ENCODE measurements around the gene SNAPC3. TPM values are rescaled to one million over a fixed set of nuclear protein-coding genes. Genes with fewer than 3 reads are reported as not detected.
A peak's percentile ranks its signal among the peaks of the same experiment; 100 is the strongest.

Gene SNAPC3
- total and polyA plus RNA-seq, 7 experiments from 2014 or later: 10.1 to 44.4 (median 13.9) TPM

DNA sequence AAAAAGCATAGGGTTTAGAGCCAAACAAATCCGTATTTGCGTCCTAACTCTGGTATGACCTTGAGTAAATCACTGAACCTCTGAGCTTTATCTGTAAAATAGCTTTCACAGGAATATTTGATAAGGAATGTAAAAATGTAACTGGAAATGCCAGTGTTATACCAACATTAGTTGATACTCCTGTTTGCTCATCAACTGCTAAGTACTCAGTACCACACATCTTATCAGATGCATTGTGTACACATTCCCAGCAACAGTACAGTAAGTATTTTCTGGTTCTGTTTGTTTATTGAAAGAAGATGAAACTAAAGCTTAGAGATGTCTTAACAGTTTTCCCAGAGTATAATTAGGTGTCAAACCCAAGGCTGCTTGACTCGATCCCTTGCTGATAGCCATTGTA is 21.5 kb downstream of the SNAPC3 start:
- Mint-ChIP-seq H3K9me3 (peaks cover 0 to 5% (median 0%) of the 10 kb centered on the region in 11 donors), H3K27ac (peak overlapping the region in 2 of 9 donors; percentile 7 to 9), H3K36me3 (peaks cover 13 to 67% (median 52%) of the 10 kb centered on the region in 5 donors), H3K4me1 (peaks cover 2 to 21% (median 11%) of the 10 kb centered on the region in 7 donors), H3K27me3 (no peaks in the 10 kb centered on the region), H3K4me3 (no peak overlapping the region)
- DNase-seq (no peak), ATAC-seq (no peak)
- ChIA-PET POLR2A (no interaction called here), CTCF (no interaction called here)
- Histone ChIP-seq H3K27me3 (ENCODE audit: control insufficient read depth in 2 of 2, insufficient read depth in 2 of 2, low read length in 2 of 2) (no peaks in the 10 kb centered on the region), H3K4me3 (ENCODE audit: low read length) (no peak overlapping the region), H3K36me3 (ENCODE audit: control insufficient read depth in 2 of 3, insufficient read depth in 3 of 3, low read length in 3 of 3) (peaks cover 11 to 70% (median 21%) of the 10 kb centered on the region in 3 experiments), H3K27ac (ENCODE audit: low read depth, low read length) (no peak overlapping the region), H3K4me1 (ENCODE audit: control insufficient read depth in 2 of 2, insufficient read depth in 2 of 2, low read length in 2 of 2) (no peaks in the 10 kb centered on the region), H3K9me3 (ENCODE audit: control insufficient read depth in 2 of 3, low read length in 3 of 3) (no peaks in the 10 kb centered on the region)
- intact Hi-C loops (cut with micrococcal nuclease): no loop called here

DNA sequence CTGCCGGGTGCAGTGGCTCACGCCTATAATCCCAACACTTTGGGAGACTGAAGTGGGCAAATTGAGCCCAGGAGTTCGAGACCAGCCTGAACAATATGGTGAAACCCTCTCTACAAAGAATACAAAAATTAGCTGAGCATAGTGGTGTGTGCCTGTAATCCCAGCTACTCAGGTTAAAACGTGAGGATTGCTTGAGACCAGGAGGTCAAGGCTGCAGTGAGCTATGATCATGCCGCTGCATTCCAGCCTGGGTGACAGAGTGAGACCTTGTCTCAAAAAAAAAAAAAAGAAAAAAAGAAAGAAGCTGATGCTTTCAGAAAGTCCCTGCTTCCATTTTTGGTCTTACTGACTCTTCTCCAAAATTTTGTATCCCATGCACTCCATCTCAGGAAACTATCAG is 31.3 kb downstream of the SNAPC3 start:
- Mint-ChIP-seq H3K27ac (peak overlapping the region in 3 of 9 donors; percentile 42 to 69 (median 54)), H3K4me1 (peaks cover 0 to 5% (median 0%) of the 10 kb centered on the region in 7 donors), H3K27me3 (no peaks in the 10 kb centered on the region), H3K9me3 (no peaks in the 10 kb centered on the region), H3K4me3 (no peak overlapping the region), H3K36me3 (peaks cover 3 to 30% (median 22%) of the 10 kb centered on the region in 5 donors)
- ATAC-seq (no peak), DNase-seq (no peak)
- ChIA-PET POLR2A (interaction anchor here (1.7 kb wide), 1 partner anchor 58 kb away, joined by 5 read pairs; no protein-coding TSS in a partner anchor), CTCF (no interaction called here)
- H3K4me3 ChIP-seq (ENCODE audit: low read length): no peak overlapping the region
- H3K4me1 ChIP-seq (ENCODE audit: control insufficient read depth in 2 of 2, insufficient read depth in 2 of 2, low read length in 2 of 2): no peaks in the 10 kb centered on the region
- no peak overlapping the region for H3K27ac ChIP-seq (ENCODE audit: low read depth, low read length)
- intact Hi-C loops (cut with micrococcal nuclease): no loop called here
- peaks cover 4 to 55% (median 11%) of the 10 kb centered on the region in 3 experiments for H3K36me3 ChIP-seq (ENCODE audit: control insufficient read depth in 2 of 3, insufficient read depth in 3 of 3, low read length in 3 of 3)
- H3K9me3 ChIP-seq (ENCODE audit: control insufficient read depth in 2 of 3, low read length in 3 of 3): no peaks in the 10 kb centered on the region
- no peaks in the 10 kb centered on the region for H3K27me3 ChIP-seq (ENCODE audit: control insufficient read depth in 2 of 2, insufficient read depth in 2 of 2, low read length in 2 of 2)

DNA sequence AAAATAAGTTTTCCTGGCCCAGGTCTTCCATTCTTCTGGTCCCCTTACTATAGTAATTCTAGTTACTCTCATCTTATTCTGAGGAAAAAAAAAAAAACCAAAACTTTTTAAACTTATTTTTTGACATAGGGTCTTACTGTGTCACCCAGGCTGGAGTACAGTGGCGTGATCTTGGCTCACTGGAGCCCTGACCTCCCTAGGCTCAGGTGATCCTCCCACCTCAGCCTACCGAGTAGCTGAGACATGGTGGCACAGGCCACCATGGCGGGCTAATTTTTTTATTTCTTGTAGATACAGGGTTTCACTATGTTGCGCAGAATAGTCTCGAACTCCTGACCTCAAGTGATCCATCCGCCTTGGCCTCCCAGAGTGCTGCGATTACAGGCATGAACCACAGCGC is 38.4 kb downstream of the SNAPC3 start:
- peaks cover 9 to 65% (median 20%) of the 10 kb centered on the region in 3 experiments for H3K36me3 ChIP-seq (ENCODE audit: control insufficient read depth in 2 of 3, insufficient read depth in 3 of 3, low read length in 3 of 3)
- Mint-ChIP-seq H3K4me3 (no peak overlapping the region), H3K9me3 (no peaks in the 10 kb centered on the region), H3K36me3 (peaks cover 0 to 29% (median 10%) of the 10 kb centered on the region in 5 donors), H3K27me3 (no peaks in the 10 kb centered on the region), H3K4me1 (peaks cover 0 to 3% (median 0%) of the 10 kb centered on the region in 7 donors), H3K27ac (peak overlapping the region in 3 of 9 donors; percentile 19 to 54 (median 25))
- H3K9me3 ChIP-seq (ENCODE audit: control insufficient read depth in 2 of 3, low read length in 3 of 3): no peaks in the 10 kb centered on the region
- H3K27me3 ChIP-seq (ENCODE audit: control insufficient read depth in 2 of 2, insufficient read depth in 2 of 2, low read length in 2 of 2): no peaks in the 10 kb centered on the region
- POLR2A ChIA-PET: no interaction called here
- CTCF ChIA-PET: no interaction called here
- ATAC-seq (no peak), DNase-seq (no peak)
- intact Hi-C loops (cut with micrococcal nuclease): loop anchor here in 1 of 2 donors (5.0 kb wide), 1 partner anchor 41 kb away; no protein-coding TSS in a partner anchor
- H3K27ac ChIP-seq (ENCODE audit: low read depth, low read length): no peak overlapping the region
- no peaks in the 10 kb centered on the region for H3K4me1 ChIP-seq (ENCODE audit: control insufficient read depth in 2 of 2, insufficient read depth in 2 of 2, low read length in 2 of 2)
- no peak overlapping the region for H3K4me3 ChIP-seq (ENCODE audit: low read length)

DNA sequence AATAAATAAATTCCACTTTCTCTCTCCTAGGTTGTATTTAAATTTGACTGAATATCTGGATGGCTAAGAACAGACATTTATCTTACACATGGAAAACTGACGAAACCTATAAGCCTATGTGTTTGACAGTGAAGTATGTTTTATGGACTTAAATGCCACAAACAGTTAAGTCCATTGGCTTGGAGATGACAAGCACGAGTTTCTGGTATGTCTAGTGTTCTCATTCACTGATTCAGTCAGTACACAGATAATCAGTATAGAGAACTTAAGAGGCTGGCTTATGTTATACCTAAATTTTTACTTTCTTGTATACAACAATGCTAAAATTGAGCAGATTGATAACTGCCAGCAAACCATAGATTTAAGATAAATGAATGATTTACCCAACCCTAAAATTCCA is 38.9 kb downstream of the SNAPC3 start:
- H3K36me3 Mint-ChIP-seq: peaks cover 1 to 31% (median 12%) of the 10 kb centered on the region in 5 donors
- peaks cover 0 to 3% (median under 1%) of the 10 kb centered on the region in 7 donors for H3K4me1 Mint-ChIP-seq
- Histone ChIP-seq H3K4me3 (ENCODE audit: low read length) (no peak overlapping the region), H3K4me1 (ENCODE audit: control insufficient read depth in 2 of 2, insufficient read depth in 2 of 2, low read length in 2 of 2) (no peaks in the 10 kb centered on the region), H3K9me3 (ENCODE audit: control insufficient read depth in 2 of 3, low read length in 3 of 3) (no peaks in the 10 kb centered on the region), H3K27ac (ENCODE audit: low read depth, low read length) (no peak overlapping the region), H3K36me3 (ENCODE audit: control insufficient read depth in 2 of 3, insufficient read depth in 3 of 3, low read length in 3 of 3) (peaks cover 9 to 71% (median 22%) of the 10 kb centered on the region in 3 experiments), H3K27me3 (ENCODE audit: control insufficient read depth in 2 of 2, insufficient read depth in 2 of 2, low read length in 2 of 2) (no peaks in the 10 kb centered on the region)
- no peak overlapping the region for H3K4me3 Mint-ChIP-seq
- ChIA-PET POLR2A (no interaction called here), CTCF (no interaction called here)
- no peak for ATAC-seq
- H3K27me3 Mint-ChIP-seq: no peaks in the 10 kb centered on the region
- intact Hi-C loops (cut with micrococcal nuclease): loop anchor here in 1 of 2 donors (5.0 kb wide), 1 partner anchor 41 kb away; no protein-coding TSS in a partner anchor
- H3K27ac Mint-ChIP-seq: peak overlapping the region in 2 of 9 donors; percentile 25 to 54
- DNase-seq: no peak
- H3K9me3 Mint-ChIP-seq: no peaks in the 10 kb centered on the region

DNA sequence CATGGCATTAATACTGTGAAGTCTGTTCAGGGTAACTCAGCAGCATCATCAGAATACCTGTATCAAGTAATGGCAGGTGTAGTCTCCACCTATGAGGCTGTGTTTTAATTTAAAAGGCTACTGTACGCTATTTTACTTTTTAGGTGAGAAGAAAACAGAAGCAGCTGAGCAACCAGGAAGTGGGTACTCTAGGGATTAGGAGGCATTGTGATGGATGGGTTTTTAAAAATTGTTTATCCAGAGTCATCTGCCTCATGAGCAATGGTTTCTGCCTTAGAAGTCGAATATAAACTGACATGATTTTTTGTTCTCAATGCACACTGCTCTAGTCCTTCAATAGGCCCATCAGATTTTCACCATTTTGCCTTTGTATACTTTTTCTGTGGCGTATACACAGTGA is 45.5 kb downstream of the SNAPC3 start:
- Mint-ChIP-seq H3K27ac (peak overlapping the region in 4 of 9 donors; percentile 33 to 82 (median 39)), H3K4me1 (peaks cover 3 to 24% (median 13%) of the 10 kb centered on the region in 7 donors)

GRCh38 chr9:15469406-15469805 is 46.7 kb downstream of the SNAPC3 start:
- Histone ChIP-seq H3K27ac (ENCODE audit: low read depth, low read length) (no peak overlapping the region), H3K4me1 (ENCODE audit: control insufficient read depth in 2 of 2, insufficient read depth in 2 of 2, low read length in 2 of 2) (no peaks in the 10 kb centered on the region), H3K9me3 (ENCODE audit: control insufficient read depth in 2 of 3, low read length in 3 of 3) (no peaks in the 10 kb centered on the region), H3K27me3 (ENCODE audit: control insufficient read depth in 2 of 2, insufficient read depth in 2 of 2, low read length in 2 of 2) (no peaks in the 10 kb centered on the region), H3K4me3 (ENCODE audit: low read length) (no peak overlapping the region), H3K36me3 (ENCODE audit: control insufficient read depth in 2 of 3, insufficient read depth in 3 of 3, low read length in 3 of 3) (peaks cover 14 to 76% (median 32%) of the 10 kb centered on the region in 3 experiments)
- Mint-ChIP-seq H3K4me1 (peaks cover 5 to 31% (median 19%) of the 10 kb centered on the region in 7 donors), H3K27me3 (no peaks in the 10 kb centered on the region), H3K27ac (peak overlapping the region in 7 of 9 donors; percentile 6 to 82 (median 57)), H3K9me3 (no peaks in the 10 kb centered on the region), H3K4me3 (no peak overlapping the region), H3K36me3 (peaks cover 14 to 49% (median 30%) of the 10 kb centered on the region in 5 donors)
- ATAC-seq (no peak), DNase-seq (no peak)
- ChIA-PET POLR2A (interaction anchor here (0.6 to 1.3 kb wide), 3 partner anchors 12 to 42 kb away, joined by 3 to 4 read pairs (median 3); partner anchors contain the start of gene PSIP1), CTCF (interaction anchor here (0.6 kb wide), 1 partner anchor 165 kb away, joined by 3 read pairs; no protein-coding TSS in a partner anchor)
- intact Hi-C loops (cut with micrococcal nuclease): no loop called here

More for the DNA sequence above, 45.5 kb downstream of the SNAPC3 start:
- Mint-ChIP-seq H3K4me3 (no peak overlapping the region), H3K36me3 (peaks cover 14 to 39% (median 25%) of the 10 kb centered on the region in 5 donors), H3K9me3 (no peaks in the 10 kb centered on the region), H3K27me3 (no peaks in the 10 kb centered on the region)
- ATAC-seq: no peak
- H3K27ac ChIP-seq (ENCODE audit: low read depth, low read length): no peak overlapping the region
- no peaks in the 10 kb centered on the region for H3K27me3 ChIP-seq (ENCODE audit: control insufficient read depth in 2 of 2, insufficient read depth in 2 of 2, low read length in 2 of 2)
- ChIA-PET CTCF (interaction anchor here (0.6 kb wide), 1 partner anchor 67 kb away, joined by 4 read pairs; no protein-coding TSS in a partner anchor), POLR2A (interaction anchor here (0.7 to 1.5 kb wide), 2 partner anchors 15 to 80 kb away, joined by 3 to 5 read pairs; no protein-coding TSS in a partner anchor)
- DNase-seq: no peak
- no peaks in the 10 kb centered on the region for H3K9me3 ChIP-seq (ENCODE audit: control insufficient read depth in 2 of 3, low read length in 3 of 3)
- H3K4me3 ChIP-seq (ENCODE audit: low read length): no peak overlapping the region
- no peaks in the 10 kb centered on the region for H3K4me1 ChIP-seq (ENCODE audit: control insufficient read depth in 2 of 2, insufficient read depth in 2 of 2, low read length in 2 of 2)
- intact Hi-C loops (cut with micrococcal nuclease): no loop called here
- H3K36me3 ChIP-seq (ENCODE audit: control insufficient read depth in 2 of 3, insufficient read depth in 3 of 3, low read length in 3 of 3): peaks cover 15 to 80% (median 30%) of the 10 kb centered on the region in 3 experiments

Data from naive thymus-derived CD4-positive, alpha-beta T cell (primary cell).